Ishikawa (cell line): ENCODE measurements around the gene LZTS2.

ENCODE experiments used
- CEBPB ChIP-seq: IDR thresholded peaks from 2 replicates; pipeline ENCODE4 v1.6.1; 2012
- CREB1 ChIP-seq: IDR thresholded peaks from 2 replicates; pipeline ENCODE4 v1.6.1; 2012; ENCODE audit warnings: low read depth
- EGR1 ChIP-seq: IDR thresholded peaks from 2 replicates; pipeline ENCODE4 v1.6.1; 2012
- EP300 ChIP-seq: IDR thresholded peaks from 2 replicates; pipeline ENCODE4 v1.6.1; 2012; ENCODE audit warnings: borderline replicate concordance
- FOXM1 ChIP-seq: IDR thresholded peaks from 2 replicates; pipeline ENCODE4 v1.6.1; 2012; ENCODE audit warnings: low read depth, borderline replicate concordance
- MAX ChIP-seq: IDR thresholded peaks from 2 replicates; pipeline ENCODE4 v1.6.1; 2012
- NFIC ChIP-seq: IDR thresholded peaks from 2 replicates; pipeline ENCODE4 v1.6.1; 2012
- RAD21 ChIP-seq: IDR thresholded peaks from 2 replicates; pipeline ENCODE4 v1.6.1; 2012; ENCODE audit warnings: low read depth
- TAF1 ChIP-seq: IDR thresholded peaks from 2 replicates; pipeline ENCODE4 v1.6.1; 2012; ENCODE audit warnings: low read depth, mild to moderate bottlenecking
- TCF12 ChIP-seq: IDR thresholded peaks from 2 replicates; pipeline ENCODE4 v1.6.1; 2012; ENCODE audit warnings: low read depth
- TEAD4 ChIP-seq: IDR thresholded peaks from 2 replicates; pipeline ENCODE4 v1.6.1; 2012
- YY1 ChIP-seq: IDR thresholded peaks from 2 replicates; pipeline ENCODE4 v1.6.1; 2012; ENCODE audit warnings: low read depth
- ZBTB7A ChIP-seq: IDR thresholded peaks from 2 replicates; pipeline ENCODE4 v1.6.1; 2012; ENCODE audit warnings: low read depth
- TF ChIP-seq, protein P1 (sequence below): IDR thresholded peaks from 2 replicates; pipeline ENCODE4 v1.6.1; 2012; ENCODE audit warnings: low read depth, mild to moderate bottlenecking
- TF ChIP-seq, protein P2 (sequence below): IDR thresholded peaks from 2 replicates; pipeline ENCODE4 v1.6.1; 2012

LZTS2 gene

GRCh38 chr10:101000915-101001658 lies 1.5 kb downstream of the LZTS2 start:
- TF ChIP-seq CEBPB, result no peak
- no peak for TF ChIP-seq EGR1
- TF ChIP-seq FOXM1, result no peak
- no peak for TF ChIP-seq CREB1
- no peak for TF ChIP-seq YY1
- TF ChIP-seq, protein P1, sequence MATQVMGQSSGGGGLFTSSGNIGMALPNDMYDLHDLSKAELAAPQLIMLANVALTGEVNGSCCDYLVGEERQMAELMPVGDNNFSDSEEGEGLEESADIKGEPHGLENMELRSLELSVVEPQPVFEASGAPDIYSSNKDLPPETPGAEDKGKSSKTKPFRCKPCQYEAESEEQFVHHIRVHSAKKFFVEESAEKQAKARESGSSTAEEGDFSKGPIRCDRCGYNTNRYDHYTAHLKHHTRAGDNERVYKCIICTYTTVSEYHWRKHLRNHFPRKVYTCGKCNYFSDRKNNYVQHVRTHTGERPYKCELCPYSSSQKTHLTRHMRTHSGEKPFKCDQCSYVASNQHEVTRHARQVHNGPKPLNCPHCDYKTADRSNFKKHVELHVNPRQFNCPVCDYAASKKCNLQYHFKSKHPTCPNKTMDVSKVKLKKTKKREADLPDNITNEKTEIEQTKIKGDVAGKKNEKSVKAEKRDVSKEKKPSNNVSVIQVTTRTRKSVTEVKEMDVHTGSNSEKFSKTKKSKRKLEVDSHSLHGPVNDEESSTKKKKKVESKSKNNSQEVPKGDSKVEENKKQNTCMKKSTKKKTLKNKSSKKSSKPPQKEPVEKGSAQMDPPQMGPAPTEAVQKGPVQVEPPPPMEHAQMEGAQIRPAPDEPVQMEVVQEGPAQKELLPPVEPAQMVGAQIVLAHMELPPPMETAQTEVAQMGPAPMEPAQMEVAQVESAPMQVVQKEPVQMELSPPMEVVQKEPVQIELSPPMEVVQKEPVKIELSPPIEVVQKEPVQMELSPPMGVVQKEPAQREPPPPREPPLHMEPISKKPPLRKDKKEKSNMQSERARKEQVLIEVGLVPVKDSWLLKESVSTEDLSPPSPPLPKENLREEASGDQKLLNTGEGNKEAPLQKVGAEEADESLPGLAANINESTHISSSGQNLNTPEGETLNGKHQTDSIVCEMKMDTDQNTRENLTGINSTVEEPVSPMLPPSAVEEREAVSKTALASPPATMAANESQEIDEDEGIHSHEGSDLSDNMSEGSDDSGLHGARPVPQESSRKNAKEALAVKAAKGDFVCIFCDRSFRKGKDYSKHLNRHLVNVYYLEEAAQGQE, result no peak
- TF ChIP-seq RAD21, result no peak
- no peak for TF ChIP-seq ZBTB7A
- TF ChIP-seq EP300, result no peak

- no peak for TF ChIP-seq TAF1
- no peak for TF ChIP-seq CEBPB
- TF ChIP-seq ZBTB7A, result no peak
- no peak for TF ChIP-seq EP300
- TF ChIP-seq TEAD4, result no peak
- TF ChIP-seq TCF12, result no peak
- no peak for TF ChIP-seq NFIC
- no peak for TF ChIP-seq FOXM1
- TF ChIP-seq CREB1, result no peak
- TF ChIP-seq, protein P2, sequence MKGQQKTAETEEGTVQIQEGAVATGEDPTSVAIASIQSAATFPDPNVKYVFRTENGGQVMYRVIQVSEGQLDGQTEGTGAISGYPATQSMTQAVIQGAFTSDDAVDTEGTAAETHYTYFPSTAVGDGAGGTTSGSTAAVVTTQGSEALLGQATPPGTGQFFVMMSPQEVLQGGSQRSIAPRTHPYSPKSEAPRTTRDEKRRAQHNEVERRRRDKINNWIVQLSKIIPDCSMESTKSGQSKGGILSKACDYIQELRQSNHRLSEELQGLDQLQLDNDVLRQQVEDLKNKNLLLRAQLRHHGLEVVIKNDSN, result no peak
- TF ChIP-seq MAX, result no peak
- TF ChIP-seq, protein P1, result no peak
- TF ChIP-seq EGR1, result no peak
- no peak for TF ChIP-seq YY1
- no peak for TF ChIP-seq RAD21
Observed at GRCh38 chr10:101001659-101002035, 2.0 kb downstream of the LZTS2 start.

GRCh38 chr10:101002456-101002855 lies 2.8 kb downstream of the LZTS2 start:
- TF ChIP-seq TAF1, result no peak
- TF ChIP-seq ZBTB7A, result no peak
- no peak for TF ChIP-seq RAD21
- TF ChIP-seq, protein P1, result no peak
- no peak for TF ChIP-seq MAX

GRCh38 chr10:101003639-101004206 lies 4.1 kb downstream of the LZTS2 start:
- TF ChIP-seq, protein P2, result no peak
- TF ChIP-seq MAX (no peak), EP300 (no peak), TCF12 (no peak), NFIC (no peak), YY1 (no peak), RAD21 (no peak), FOXM1 (no peak)

DNA sequence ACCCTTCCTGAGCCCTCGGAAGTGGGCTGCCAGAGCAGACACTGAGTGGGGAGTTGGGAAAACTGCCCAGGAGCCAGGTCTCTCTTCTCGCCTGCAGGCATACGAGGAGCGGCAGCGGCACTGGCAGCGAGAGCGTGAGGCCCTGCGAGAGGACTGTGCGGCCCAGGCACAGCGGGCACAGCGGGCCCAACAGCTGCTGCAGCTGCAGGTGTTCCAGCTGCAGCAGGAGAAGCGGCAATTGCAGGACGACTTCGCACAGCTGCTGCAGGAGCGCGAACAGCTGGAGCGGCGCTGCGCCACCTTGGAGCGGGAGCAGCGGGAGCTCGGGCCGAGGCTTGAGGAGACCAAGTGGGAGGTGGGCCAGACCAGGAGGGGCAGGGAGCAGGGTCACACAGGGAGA lies 5.8 kb downstream of the LZTS2 start:
- TF ChIP-seq NFIC (no peak), EGR1 (no peak), RAD21 (no peak), MAX (no peak), TCF12 (no peak), ZBTB7A (no peak), FOXM1 (no peak), CEBPB (no peak), TEAD4 (no peak), TAF1 (no peak), EP300 (no peak), CREB1 (no peak), YY1 (no peak)
- TF ChIP-seq, protein P1, result no peak
- TF ChIP-seq, protein P2, result no peak
